ENCODE measurements around the gene ENTPD7.
A peak's percentile ranks its signal among the peaks of the same experiment; 100 is the strongest.
"Not testable (repeated sequence)": the region's sequence is repeated elsewhere in the genome, so short reads cannot be mapped to it uniquely, and the experiment has no call there.

Gene ENTPD7, protein sequence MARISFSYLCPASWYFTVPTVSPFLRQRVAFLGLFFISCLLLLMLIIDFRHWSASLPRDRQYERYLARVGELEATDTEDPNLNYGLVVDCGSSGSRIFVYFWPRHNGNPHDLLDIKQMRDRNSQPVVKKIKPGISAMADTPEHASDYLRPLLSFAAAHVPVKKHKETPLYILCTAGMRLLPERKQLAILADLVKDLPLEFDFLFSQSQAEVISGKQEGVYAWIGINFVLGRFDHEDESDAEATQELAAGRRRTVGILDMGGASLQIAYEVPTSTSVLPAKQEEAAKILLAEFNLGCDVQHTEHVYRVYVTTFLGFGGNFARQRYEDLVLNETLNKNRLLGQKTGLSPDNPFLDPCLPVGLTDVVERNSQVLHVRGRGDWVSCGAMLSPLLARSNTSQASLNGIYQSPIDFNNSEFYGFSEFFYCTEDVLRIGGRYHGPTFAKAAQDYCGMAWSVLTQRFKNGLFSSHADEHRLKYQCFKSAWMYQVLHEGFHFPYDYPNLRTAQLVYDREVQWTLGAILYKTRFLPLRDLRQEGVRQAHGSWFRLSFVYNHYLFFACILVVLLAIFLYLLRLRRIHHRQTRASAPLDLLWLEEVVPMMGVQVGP

DNA sequence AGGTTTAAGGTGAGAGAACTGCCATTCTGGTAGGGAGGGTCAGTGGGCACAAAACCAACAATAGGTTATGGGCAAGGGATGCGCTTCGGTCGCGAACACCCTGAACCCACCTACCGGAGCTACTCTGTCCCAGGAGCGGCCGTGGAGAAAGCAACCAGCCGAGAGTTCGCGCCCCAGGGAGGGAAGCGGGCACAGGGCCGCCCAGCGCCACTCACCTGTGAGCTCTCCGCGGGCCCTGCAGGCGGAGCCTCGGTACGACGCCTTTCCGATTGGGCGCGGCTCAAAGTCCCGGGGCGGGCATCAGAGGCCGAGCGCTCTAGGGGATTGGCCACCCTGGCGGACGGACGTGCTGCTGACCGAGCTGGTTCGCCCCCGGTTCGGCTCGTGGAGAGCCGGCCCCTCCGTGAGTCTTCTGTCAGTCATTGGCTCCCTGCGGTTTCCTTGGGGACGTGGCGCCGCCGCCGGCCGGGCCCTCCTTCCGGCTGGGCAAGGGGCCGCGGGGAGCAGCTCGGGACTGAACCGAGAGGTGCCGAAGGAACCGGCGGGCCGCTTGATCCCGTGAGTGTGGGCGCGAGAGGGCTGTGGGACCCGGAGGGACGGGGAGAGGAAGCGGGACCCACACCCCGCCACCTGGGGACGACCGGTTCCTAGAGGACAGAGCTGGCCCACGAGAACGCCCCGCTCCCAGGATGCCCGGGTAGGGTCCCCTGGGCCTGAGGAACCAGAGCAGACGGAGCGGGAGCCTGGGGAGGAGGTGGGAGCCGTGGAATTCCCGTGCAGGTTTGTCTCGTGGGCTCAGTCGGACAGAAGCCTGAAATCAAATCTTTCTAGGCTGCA is at the start of gene ENTPD7:
Gene ENTPD7, plus strand, starts transcription at position 479 of the 837 bp plus-strand sequence. CDS start 448 bp downstream, outside the sequence.
- peak; percentile 92 for DNase-seq

DNA sequence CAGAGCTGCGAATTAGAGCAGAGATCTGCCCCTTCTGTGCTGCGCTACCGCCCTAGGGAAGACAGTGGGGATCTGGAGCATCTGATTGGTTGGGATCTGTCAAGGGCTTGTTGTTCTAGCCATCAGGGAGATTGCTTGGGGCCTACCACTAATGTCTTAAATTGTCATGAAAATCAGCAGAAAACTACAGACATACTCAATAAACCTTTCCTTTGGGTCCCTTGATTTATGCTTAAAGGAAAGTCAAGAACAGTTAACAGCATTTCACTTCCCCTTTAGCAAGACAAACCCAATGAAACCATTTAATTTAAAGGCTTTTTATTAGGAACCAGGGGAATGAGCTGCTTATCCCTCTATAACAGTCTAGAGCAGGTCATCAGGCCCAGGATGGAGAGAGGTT is 49.1 kb upstream of the ENTPD7 start:
- DNase-seq, result no peak

DNA sequence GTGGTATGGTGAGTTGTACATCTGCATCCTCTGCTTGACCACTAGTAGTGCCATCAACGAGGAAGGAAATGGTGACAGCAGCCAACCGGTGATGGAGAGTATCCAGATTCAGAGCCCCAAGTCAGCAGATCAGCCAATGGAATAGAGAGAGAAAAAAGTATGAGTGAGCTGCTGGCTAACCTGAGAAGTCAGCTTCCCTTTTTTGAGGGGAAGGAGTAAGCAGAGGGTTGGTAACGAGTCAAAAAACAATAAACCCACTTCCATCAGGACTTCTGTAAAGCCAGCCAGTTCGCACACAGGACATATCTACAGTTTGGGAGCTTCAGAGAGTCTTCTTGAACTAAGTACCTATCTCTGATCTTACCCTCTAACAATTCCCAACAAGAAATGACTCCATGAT is 48.0 kb upstream of the ENTPD7 start:
- DNase-seq, result no peak

DNA sequence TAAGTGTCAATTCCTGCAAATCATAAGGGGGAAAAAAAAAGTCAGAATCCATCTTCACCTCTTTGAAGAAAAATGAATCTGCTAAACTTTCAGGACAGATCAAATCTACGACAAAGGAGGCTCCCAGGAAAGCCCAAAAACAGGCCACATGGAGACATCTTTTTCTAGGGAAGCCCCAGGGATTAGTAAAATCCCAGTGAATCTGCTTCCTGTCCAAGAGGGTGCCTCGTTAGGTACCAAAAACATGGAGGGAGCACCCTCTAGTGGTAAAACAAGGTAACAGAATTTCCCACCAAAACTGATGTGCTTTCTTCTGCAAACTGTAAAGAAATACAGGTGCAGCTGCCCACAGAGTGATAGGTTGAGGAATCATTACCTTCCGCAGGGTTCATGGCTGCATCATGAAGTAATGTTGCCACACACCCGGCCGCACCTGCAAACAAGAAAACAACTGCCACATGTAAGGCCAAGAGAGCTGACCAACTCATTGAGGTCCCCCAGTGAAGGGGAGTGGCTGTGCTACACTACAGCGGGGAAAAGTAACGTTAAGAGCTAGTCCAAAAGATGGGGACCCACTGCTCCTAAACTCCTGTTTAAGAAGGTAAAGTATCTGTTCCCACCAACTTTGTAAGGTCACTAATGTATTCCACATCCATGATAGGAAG is 47.0 kb upstream of the ENTPD7 start:
- DNase-seq, result peak; percentile 38

DNA sequence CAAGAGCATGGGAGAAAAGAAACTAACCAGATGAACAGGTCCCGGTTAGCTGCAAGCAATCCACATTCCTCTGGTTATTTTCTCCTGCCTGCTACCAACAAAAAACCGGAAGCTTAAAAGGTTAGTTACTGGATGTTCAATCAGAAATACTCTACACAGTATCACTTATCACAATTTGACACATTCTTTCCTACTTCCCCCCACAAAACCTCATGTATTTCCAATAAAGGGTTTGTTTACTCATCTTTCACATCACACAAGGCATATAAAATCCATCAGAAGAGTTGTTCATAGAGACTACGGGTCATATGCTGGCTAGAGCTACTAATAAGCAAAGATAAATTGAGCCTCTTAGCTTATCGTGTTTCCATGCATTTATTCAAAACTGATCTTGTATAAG is 43.9 kb upstream of the ENTPD7 start:
- no peak for DNase-seq

DNA sequence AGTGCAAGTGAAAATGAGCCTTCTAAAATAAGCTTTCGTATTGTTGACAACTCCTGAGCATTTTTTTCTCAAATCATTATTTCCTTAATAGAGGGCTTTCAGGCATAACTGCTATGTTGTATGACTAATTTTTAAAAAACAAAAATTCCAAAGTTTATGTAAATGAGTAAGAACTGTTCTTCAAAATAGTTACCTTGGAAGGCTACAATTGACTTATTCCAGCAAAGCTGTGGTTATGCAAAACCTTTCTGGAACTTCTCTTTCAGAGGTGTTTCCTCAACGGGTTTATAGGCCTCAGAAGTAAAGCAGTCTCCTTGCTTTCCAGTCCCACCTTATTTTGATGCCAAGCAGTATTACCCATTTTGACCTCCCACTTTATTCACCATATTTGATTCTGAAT is 41.6 kb upstream of the ENTPD7 start:
- DNase-seq, result no peak

DNA sequence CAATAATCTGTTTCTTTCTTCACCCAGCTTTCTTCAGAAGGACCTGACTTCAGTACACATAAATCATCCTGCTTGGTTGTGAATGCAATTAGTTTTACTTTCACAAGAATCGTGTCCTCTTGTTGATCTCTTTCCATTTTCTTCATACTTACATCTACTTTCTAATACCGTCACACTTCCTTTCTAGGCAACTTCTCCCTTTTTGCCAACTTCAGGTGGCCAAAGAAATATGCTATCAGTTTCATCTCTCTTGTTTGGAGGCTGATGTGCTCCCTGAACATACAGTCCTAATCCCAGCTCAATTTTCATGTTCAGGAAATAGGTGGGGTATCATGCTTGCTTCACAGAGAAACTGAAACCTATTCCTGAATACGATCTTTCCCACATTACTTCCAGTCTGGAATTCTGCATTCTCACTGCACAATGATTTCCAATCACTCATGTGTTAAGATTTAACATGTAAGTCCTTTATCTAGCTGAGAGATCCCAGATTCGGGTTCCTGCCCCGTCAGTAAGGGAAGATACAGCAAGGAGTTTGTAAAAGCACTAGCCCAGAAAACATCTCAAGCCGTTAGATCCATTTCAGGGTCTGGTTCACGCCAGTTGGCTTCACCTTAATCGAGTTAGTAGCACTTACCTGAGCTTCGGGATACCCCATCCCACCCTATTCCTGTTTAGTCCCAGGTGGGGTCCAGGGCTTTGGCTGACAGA is 40.1 kb upstream of the ENTPD7 start:
- DNase-seq, result no peak

DNA sequence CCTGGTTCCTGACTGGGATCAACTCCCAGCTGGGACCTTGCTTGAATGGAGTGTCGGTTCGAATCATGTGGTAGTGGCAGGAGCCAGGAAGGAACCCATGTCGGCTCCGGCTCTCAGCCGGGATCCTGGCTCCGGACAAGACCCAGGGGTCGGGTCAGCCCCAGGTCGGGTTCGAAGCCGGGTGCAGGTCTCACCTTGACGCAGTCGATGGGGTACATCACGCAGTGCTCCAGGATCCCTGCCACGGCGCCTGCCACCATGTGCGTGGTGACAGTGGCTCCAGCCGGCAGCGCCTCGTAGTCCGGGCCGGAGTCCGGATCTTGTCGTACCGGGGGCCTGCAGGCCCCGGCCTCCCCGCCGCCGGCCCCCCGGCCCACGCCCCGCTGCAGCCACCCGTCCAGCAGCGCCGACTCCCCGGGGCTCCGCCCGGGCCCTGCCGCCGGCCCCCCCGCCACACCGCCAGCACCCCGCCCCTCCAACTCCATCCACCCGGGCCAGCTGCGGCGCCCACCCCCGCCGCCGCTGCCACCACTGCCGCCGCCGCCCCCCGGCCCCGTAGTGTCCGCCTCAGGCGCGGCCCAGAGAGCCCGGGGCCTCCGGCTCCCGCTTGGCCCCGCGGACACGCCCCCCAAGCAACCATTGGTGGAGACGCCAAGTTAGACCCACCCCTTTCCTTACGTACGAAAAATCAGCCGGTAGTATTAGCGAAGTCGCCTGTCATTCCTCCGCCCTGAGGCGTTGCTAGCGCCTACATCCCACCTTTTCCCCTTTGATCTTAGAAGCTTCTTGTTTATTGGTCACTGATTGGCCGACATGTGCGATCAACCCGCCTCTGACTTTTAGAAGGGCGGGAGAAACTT is 39.2 kb upstream of the ENTPD7 start, which contains the start of gene SLC25A28:
Gene SLC25A28, minus strand, starts transcription at position 589 of the 860 bp plus-strand sequence. Its CDS starts 104 bp downstream, at position 485.
- DNase-seq, result peak; percentile 80

DNA sequence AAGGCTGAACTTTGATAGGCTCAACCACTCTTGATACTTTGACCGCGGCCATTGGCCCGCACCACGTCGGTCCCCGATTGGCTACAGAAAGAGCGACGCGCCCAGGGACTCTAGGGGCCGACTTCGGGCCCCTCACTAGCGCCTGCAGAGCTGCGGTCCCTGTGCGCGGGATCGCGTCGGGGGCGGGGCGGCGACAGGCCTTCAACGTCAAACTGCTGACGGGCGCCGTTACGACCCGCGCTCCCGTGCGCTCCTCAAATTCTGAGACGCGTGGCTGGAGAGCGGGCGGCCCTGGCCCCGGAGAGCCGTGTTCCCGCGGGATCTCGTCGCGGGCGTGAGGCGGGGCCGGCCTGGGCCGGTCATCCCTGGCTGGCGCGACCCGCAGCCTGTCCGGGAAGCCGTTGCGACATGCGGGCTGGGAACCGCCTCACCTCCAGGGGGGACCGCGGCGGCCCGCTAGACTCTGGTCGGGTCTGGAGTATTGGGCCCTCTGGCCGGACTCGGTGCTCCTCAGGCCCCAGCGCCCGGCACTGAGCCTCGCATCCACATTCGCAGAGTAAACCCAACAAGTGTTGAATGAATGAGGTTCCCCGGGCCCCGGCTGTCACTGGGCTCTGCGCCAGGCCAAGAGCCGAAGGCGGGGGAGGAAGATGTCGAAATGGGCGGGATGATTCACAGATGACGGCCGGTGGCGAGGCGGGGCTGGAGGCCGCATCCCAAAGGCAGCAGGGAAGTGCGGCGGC is 38.4 kb upstream of the ENTPD7 start:
- DNase-seq, result peak; percentile 83

DNA sequence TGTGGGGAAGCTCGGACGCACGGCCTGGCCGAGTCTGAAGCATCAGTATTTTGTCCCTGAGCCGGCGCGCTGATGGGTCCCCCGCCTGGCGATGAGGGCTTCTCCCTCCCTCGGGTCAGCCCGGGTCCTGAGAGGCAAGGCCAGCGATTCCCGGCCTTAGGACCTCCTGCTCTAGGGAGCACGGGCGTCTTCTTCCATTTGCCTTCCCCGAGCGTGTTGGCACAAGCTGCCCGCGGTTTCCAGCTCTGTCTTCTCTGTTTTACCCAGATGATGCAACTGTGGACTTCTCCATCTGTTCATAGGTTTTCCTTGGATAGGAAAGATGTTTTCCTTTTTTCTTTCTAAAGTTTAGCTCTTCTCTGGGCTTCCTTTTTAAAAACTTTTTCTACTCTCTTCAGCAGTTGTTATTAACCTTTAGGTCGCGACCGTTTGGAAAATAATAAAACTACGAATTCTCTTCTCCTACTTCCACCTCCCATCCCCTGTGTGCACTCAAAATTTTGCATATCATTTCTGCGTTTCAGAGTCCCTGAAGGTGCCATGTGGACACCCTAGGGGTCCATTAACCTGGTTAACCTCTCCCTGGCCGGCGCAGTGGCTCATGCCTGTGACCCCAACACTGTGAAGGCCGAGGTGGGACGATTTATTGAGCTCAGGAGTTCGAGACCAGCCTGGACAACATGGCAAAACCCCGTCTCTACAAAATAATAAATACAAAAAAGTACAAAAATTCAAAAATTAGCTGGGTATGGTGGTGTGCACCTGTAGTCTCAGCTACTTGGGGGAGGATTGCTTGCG is 37.7 kb upstream of the ENTPD7 start:
- DNase-seq, result no peak

DNA sequence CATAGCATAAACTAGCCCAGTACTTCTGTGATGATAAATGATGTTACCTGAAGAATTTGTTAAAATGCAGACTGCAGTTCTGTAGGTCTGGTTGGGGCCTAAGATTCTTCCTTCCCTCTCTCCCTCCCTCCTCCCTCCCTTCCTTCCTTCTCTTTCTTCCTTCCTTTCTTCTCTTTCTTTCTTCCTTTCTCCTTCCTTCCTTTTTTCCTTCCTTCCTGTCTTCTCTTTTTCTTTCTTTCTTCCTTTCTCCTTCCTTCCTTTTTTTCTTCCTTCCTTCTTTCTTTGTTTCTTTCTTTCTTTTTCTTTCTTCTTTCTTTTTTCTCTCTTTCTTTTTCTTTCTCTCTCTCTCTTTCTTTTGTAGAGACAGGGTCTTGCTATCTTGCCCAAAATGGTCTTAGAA is 35.4 kb upstream of the ENTPD7 start:
- no peak for DNase-seq

DNA sequence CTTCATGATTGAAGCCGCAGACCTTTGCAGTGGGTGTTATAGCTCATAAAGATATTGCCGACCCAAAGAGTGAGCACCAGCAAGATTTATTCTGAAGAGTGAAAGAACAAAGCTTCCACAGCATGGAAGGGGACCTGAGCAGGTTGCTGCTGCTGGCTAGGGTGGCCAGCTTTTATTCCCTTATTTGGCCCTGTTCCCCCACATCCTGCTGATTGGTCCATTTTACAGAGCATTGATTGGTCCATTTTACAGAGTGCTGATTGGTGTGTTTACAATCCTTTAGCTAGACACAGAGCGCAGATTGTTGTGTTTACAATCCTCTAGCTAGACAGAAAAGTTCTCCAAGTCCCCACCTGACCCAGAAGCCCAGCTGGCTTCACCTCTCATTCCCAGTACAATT is 34.2 kb upstream of the ENTPD7 start:
- not testable (repeated sequence) for DNase-seq

DNA sequence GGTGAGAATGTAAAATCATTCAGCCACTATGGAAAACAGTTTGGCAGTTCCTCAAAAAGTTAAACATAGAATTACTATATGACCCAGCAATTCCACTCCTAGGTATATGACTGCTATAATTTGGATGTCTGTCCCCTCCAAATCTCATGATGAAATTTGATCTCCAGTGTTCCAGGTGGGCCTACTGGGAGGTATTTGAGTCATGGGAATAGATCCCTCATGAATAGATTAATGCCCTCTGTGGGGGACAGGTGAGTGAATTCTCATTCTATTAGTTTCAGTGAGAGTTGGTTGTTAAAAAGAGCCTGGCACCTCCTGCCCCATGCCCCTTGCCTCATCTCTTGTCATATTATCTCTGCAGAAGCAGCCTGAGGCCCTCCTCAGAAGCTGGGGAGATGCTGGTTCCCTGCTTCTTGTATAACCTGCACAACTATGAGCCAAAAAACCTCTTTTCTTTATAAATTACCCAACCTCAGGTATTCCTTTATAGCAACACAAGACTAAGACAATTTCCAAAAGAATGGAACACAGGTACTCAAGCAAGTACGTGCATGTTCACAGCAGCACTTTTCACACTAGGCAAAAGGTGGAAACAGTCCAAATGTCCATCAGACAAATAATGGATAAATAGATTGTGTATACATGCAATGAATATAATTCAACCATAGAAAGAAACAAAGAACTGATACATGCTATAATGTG is 30.2 kb upstream of the ENTPD7 start:
- DNase-seq, result no peak

DNA sequence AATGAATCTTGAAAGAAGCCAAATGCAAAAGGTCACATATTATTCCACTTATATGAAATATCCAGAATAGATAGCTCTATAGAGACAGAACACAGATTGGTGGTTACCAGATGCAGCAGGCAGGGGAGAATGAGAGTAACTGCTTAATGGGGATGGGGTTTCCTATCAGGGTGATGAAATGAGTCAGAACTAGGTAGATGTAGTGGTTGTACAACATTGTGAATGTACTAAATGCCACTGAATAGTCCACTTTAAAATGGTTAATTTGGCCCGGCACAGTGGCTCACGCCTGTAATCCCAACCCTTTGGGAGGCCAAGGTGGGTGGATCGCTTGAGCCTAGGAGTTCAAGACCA is 29.7 kb upstream of the ENTPD7 start:
- DNase-seq, result no peak

DNA sequence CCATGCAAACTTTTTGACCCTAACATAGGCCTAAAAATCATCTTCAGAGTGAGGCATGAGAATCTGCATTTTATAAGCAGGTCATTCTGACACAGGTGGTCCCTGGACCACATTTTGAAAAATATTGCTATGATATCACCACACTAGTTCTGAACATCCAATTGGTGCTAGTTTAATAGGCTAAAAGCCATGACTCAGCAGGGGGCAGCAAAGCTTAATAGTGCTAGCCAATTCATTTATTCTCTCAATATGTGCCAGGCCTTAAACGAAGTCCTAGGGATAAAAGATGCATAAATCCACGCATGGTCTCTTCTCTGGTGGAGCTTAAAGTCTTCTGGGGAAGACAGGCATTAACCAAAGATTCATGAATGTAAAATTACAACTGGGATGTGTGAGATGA is 28.9 kb upstream of the ENTPD7 start:
- no peak for DNase-seq

DNA sequence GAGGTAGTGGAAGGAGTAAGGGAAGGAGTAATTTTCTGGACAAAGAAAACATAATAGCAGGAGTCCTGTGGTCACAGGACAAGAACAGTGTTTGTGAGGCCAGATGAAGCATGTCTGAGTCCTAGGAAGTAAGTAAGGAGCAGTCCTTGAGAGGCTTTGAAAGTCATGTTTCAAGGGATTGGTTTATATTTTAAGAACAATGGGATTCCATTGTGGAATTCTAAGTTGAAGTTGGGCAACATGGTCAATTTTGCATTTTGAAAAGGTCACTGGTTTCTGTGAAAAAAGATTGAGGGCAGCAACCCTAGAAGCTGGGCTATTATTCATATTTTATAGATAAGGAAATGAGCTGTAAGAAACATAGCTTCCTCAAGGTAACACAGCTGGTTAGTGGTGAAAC is 28.3 kb upstream of the ENTPD7 start:
- DNase-seq, result no peak

DNA sequence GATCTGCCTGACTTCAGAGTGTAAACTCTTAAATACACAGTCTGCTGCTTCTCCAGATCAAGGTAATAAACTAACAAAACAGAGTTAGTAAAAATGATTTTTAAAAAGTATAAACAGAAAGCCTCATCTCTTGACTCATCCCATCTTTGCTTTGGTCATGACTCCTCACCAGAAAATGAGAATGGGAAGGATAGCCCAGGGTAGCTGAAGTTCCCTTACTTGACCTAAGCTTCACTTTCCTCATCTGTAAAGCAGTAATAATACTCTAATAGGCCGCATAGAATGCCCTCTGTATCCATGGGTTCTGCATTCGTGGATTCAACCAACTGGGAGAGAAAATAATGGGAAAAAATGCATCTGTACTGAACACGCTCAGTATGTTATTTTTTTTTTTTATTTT is 27.8 kb upstream of the ENTPD7 start:
- DNase-seq, result no peak

DNA sequence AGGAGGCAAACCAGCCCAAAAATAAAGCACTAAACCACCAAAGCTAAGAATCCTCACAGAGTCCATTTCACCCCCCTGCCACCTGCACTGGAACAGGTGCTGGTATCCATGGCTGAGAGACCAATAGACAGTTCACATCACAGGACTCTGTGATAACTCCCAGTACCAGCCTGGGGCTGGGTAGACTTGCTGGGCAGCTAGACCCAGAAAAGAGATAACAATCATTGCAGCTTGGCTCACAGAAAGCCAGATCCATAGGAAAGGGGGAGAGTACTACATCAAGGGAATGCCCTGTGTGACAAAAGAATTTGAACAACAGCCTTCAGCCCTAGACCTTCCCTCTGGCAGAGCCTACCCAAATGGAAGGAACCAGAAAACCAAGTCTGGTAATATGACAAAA is 25.5 kb upstream of the ENTPD7 start:
- DNase-seq, result no peak

DNA sequence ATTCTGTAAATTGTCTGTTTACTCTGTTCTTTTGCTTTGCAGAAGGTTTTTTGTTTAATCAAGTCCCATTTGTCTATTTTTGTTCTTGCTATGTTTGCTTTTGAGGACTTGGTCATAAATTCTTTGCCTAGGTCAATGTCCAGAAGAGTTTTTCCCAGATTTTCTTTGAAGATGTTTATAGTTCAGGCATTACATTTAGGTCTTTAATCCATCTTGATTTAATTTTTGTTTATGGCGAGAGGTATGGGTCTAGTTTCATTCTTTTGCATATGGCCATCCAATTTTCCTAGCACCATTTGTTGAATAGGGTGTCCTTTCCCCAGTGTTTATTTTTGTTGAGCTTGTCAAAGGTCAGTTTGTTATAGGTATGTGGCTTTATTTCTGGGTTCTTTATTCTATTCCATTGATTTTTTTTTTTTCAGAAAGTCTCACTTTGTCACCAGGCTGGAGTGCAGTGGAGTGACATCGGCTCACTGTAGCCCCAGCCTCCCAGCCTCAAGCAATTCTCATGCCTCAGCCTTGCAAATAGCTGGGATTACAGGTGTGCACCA is 11.6 kb upstream of the ENTPD7 start:
- DNase-seq, result no peak
